ENCODE measurements around the gene CCDC187. TPM values are rescaled to one million over a fixed set of nuclear protein-coding genes. Genes with fewer than 3 reads are reported as not detected.

CCDC187 gene
- total RNA-seq, 1 experiment from 2014 or later: 0.04 TPM

- no peak for TF ChIP-seq PRRX2 (CRISPR knock-in tag; IDR thresholded peaks at IDR 0.05)
- TF ChIP-seq ZNF281 (CRISPR knock-in tag; IDR thresholded peaks at IDR 0.05): no peak
These were observed 18.9 kb downstream of the CCDC187 start (continued) for GRCh38 chr9:136284951-136285350.

GRCh38 chr9:136284311-136284710, 19.6 kb downstream of the CCDC187 start:
- no peak for TF ChIP-seq RORB (CRISPR knock-in tag; IDR thresholded peaks at IDR 0.05)
- TF ChIP-seq E2F1 (CRISPR knock-in tag; IDR thresholded peaks at IDR 0.05): no peak
- no peak for TF ChIP-seq GTF2I (CRISPR knock-in tag; conservative IDR thresholded peaks at IDR 0.05)
- no peak for TF ChIP-seq ZNF423 (CRISPR knock-in tag; IDR thresholded peaks at IDR 0.05)
- no peak for DNase-seq (ENCODE audit: low spot score)
- Mint-ChIP-seq H3K27ac (no peak overlapping the region), H3K9me3 (peaks cover 4% of the 10 kb centered on the region; the same call in 1 of the 2 replicates), H3K27me3 (ENCODE audit: low read depth) (no peaks in the 10 kb centered on the region), H3K4me3 (no peak overlapping the region), H3K4me1 (peaks cover 7% of the 10 kb centered on the region; the same call in 1 of the 2 replicates), H3K36me3 (no peaks in the 10 kb centered on the region)
- ChIA-PET POLR2A (no interaction called here), CTCF (interaction anchor here (0.6 to 2.9 kb wide), 13 partner anchors 9 to 525 kb away, joined by 3 to 22 read pairs (median 3); partner anchors contain the start of gene GPSM1)
- ATAC-seq: no peak

- no peaks in the 10 kb centered on the region for H3K27me3 Mint-ChIP-seq (ENCODE audit: low read depth)
- DNase-seq (ENCODE audit: low spot score) (peak; percentile 89), ATAC-seq (peak; percentile 96)
- no peaks in the 10 kb centered on the region for H3K36me3 Mint-ChIP-seq
- peaks cover 4% of the 10 kb centered on the region; the same call in 1 of the 2 replicates for H3K9me3 Mint-ChIP-seq
- H3K4me1 Mint-ChIP-seq: peaks cover 7% of the 10 kb centered on the region; the same call in 1 of the 2 replicates
- no peak overlapping the region for H3K4me3 Mint-ChIP-seq
- CTCF ChIA-PET: interaction anchor here (0.6 to 2.9 kb wide), 20 partner anchors 8 to 485 kb away, joined by 3 to 22 read pairs (median 4); no protein-coding TSS in a partner anchor
- POLR2A ChIA-PET: no interaction called here
- H3K27ac Mint-ChIP-seq: no peak overlapping the region
- TF ChIP-seq PRDM15 (CRISPR knock-in tag; IDR thresholded peaks at IDR 0.05): no peak
- TF ChIP-seq ZNF512 (CRISPR knock-in tag; IDR thresholded peaks at IDR 0.05; ENCODE audit: borderline replicate concordance): no peak
- TF ChIP-seq ZNF532 (CRISPR knock-in tag; IDR thresholded peaks at IDR 0.05; ENCODE audit: borderline replicate concordance): no peak
- TF ChIP-seq ETV6 (CRISPR knock-in tag; IDR thresholded peaks at IDR 0.05): peak; percentile 66; the same call in 1 of the 2 replicates
- TF ChIP-seq NR3C1 (CRISPR knock-in tag; conservative IDR thresholded peaks at IDR 0.05; ENCODE audit: low read depth): no peak
- TF ChIP-seq CTCF (IDR thresholded peaks at IDR 0.05): peak; percentile 73
- TF ChIP-seq FOXK1 (CRISPR knock-in tag; IDR thresholded peaks at IDR 0.05): no peak
- no peak for TF ChIP-seq MYBL2 (CRISPR knock-in tag; IDR thresholded peaks at IDR 0.05)
These were observed 20.3 kb downstream of the CCDC187 start for GRCh38 chr9:136283291-136284235.
